Neural cell (in vitro differentiated cells): ENCODE measurements around the gene TRPM8.

Experiments
- CTCF ChIP-seq: fragments of 450-650 bp; IDR thresholded peaks from 2 replicates; pipeline ENCODE4 v1.5.1; 2014; ENCODE audit warnings: antibody characterized with exemption, mild to moderate bottlenecking, moderate library complexity; ENCODE audit not compliant: poor library complexity, severe bottlenecking
- EZH2 ChIP-seq: fragments of 200-600, 300-800 bp; shearing (Covaris generic), sonication (generic); IDR thresholded peaks from 2 replicates; pipeline ENCODE4 v1.6.1; 2014; ENCODE audit warnings: antibody characterized with exemption, low read length, borderline replicate concordance, mild to moderate bottlenecking; ENCODE audit not compliant: insufficient read depth, poor library complexity, severe bottlenecking
- MXI1 ChIP-seq: fragments of 450-650 bp; conservative IDR thresholded peaks from 2 replicates; pipeline ENCODE4 v1.6.1; 2014; ENCODE audit warnings: antibody characterized with exemption, mild to moderate bottlenecking; ENCODE audit not compliant: poor library complexity, severe bottlenecking
- POLR2AphosphoS5 ChIP-seq: IDR thresholded peaks from 2 replicates; pipeline ENCODE4 v1.6.1; 2012
- RAD21 ChIP-seq: fragments of 450-650 bp; conservative IDR thresholded peaks from 2 replicates; pipeline ENCODE4 v1.6.1; 2014; ENCODE audit warnings: antibody characterized with exemption, mild to moderate bottlenecking, moderate library complexity
- REST ChIP-seq: IDR thresholded peaks from 2 replicates; pipeline ENCODE4 v1.6.1; 2012; ENCODE audit warnings: borderline replicate concordance

- TF ChIP-seq REST (no peak), POLR2AphosphoS5 (no peak), CTCF (no peak), RAD21 (no peak), EZH2 (no peak), MXI1 (no peak)
These were observed 2.1 kb downstream of the TRPM8 start for GRCh38 chr2:233919319-233919718.
